ENCODE measurements around the gene ARHGAP26. TPM values are rescaled to one million over a fixed set of nuclear protein-coding genes. Genes with fewer than 3 reads are reported as not detected.

The ARHGAP26 gene
- total and polyA plus RNA-seq, 2 donors = 15.1 to 16.2 TPM

- peaks cover 7 to 20% of the 10 kb centered on the region in 2 donors for H3K4me1 ChIP-seq (ENCODE audit: control insufficient read depth in 2 of 2, insufficient read depth in 2 of 2, low read length in 2 of 2)
- H3K36me3 ChIP-seq (ENCODE audit: control insufficient read depth in 2 of 2, insufficient read depth in 2 of 2, low read length in 1 of 2) = peaks cover 7 to 12% of the 10 kb centered on the region in 2 donors
- 94% methylated on average over 5 of the region's 5 CpGs for WGBS
- H3K4me3 ChIP-seq (ENCODE audit: low read length in 2 of 2) = no peak overlapping the region
- no peaks in the 10 kb centered on the region for H3K9me3 ChIP-seq (ENCODE audit: control insufficient read depth in 2 of 2, insufficient read depth in 1 of 2, low read length in 1 of 2)
- no peaks in the 10 kb centered on the region for H3K27me3 ChIP-seq (ENCODE audit: control insufficient read depth in 2 of 2, insufficient read depth in 1 of 2, low read length in 1 of 2)
- no peak for DNase-seq (ENCODE audit: low read depth in 6 of 9, low spot score in 9 of 9)
- H3K27ac ChIP-seq (ENCODE audit: low read depth in 1 of 2, low read length in 1 of 2) = peak overlapping the region; percentile 55 to 67
Measured at GRCh38 chr5:143061161-143061945, 291.2 kb downstream of the ARHGAP26 start.

GRCh38 chr5:143062379-143062778 is 292.2 kb downstream of the ARHGAP26 start:
- Histone ChIP-seq H3K4me1 (ENCODE audit: control insufficient read depth in 2 of 2, insufficient read depth in 2 of 2, low read length in 2 of 2) (peaks cover 16 to 29% of the 10 kb centered on the region in 2 donors), H3K27ac (ENCODE audit: low read depth in 1 of 2, low read length in 1 of 2) (peak overlapping the region in 1 of 2 donors; percentile 61), H3K9me3 (ENCODE audit: control insufficient read depth in 2 of 2, insufficient read depth in 1 of 2, low read length in 1 of 2) (no peaks in the 10 kb centered on the region), H3K4me3 (ENCODE audit: low read length in 2 of 2) (no peak overlapping the region), H3K36me3 (ENCODE audit: control insufficient read depth in 2 of 2, insufficient read depth in 2 of 2, low read length in 1 of 2) (peaks cover 7 to 10% of the 10 kb centered on the region in 2 donors), H3K27me3 (ENCODE audit: control insufficient read depth in 2 of 2, insufficient read depth in 1 of 2, low read length in 1 of 2) (no peaks in the 10 kb centered on the region)
- DNase-seq (ENCODE audit: low read depth in 6 of 9, low spot score in 9 of 9) = no peak

GRCh38 chr5:143063175-143063970 is 293.2 kb downstream of the ARHGAP26 start:
- Histone ChIP-seq H3K27me3 (ENCODE audit: control insufficient read depth in 2 of 2, insufficient read depth in 1 of 2, low read length in 1 of 2) (no peaks in the 10 kb centered on the region), H3K4me1 (ENCODE audit: control insufficient read depth in 2 of 2, insufficient read depth in 2 of 2, low read length in 2 of 2) (peaks cover 20 to 29% of the 10 kb centered on the region in 2 donors), H3K9me3 (ENCODE audit: control insufficient read depth in 2 of 2, insufficient read depth in 1 of 2, low read length in 1 of 2) (no peaks in the 10 kb centered on the region), H3K36me3 (ENCODE audit: control insufficient read depth in 2 of 2, insufficient read depth in 2 of 2, low read length in 1 of 2) (peaks cover 3 to 7% of the 10 kb centered on the region in 2 donors), H3K27ac (ENCODE audit: low read depth in 1 of 2, low read length in 1 of 2) (peak overlapping the region; percentile 32 to 40), H3K4me3 (ENCODE audit: low read length in 2 of 2) (no peak overlapping the region)
- DNase-seq (ENCODE audit: low read depth in 6 of 9, low spot score in 9 of 9) = no peak
- 91% methylated on average over 7 of the region's 7 CpGs for WGBS

DNA sequence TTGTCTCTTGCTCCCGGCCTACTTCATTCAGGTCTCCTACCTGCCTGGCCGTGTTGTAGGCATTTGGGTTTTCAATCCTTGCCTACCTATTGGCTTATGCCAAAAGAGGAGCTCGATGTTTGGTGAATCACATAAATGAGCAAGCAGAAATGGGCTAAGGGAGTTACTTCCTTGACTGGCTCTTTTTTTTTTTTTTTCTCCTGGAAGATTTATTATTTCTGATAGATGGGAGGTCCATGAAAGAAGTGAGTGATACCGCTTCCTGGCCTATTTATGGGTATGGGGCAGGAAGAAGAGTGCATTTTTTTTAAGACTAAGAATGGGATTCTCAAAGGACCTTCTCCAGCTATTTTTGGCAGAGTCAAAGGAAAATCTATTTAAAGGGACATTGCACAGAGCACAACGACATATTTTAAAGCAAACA is 294.1 kb downstream of the ARHGAP26 start:
- peak overlapping the region; percentile 32 to 40 for H3K27ac ChIP-seq (ENCODE audit: low read depth in 1 of 2, low read length in 1 of 2)
- no peak for DNase-seq (ENCODE audit: low read depth in 6 of 9, low spot score in 9 of 9)

DNA sequence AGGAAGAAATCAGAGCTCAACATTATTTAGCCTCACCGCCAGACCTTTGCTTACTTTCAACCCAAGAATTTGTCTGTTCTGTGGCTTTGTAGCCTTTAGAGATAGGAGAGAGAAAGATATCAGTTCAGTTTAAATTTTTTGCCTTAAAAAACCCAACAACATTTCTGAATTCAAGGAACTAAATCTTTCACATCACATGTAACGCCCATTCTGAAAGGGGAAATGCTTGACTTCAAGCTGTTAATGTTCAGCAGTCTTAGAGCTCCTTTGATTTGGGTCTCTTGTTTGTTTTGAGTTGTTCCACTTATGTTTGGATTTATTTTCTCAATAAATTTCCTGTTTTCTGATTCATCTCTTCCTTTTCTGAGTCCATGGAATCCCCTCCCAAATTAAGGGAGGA is 294.5 kb downstream of the ARHGAP26 start:
- H3K27me3 ChIP-seq (ENCODE audit: control insufficient read depth in 2 of 2, insufficient read depth in 1 of 2, low read length in 1 of 2) = no peaks in the 10 kb centered on the region
- no peak for DNase-seq (ENCODE audit: low read depth in 6 of 9, low spot score in 9 of 9)
- H3K27ac ChIP-seq (ENCODE audit: low read depth in 1 of 2, low read length in 1 of 2) = peak overlapping the region in 1 of 2 donors; percentile 20
- H3K36me3 ChIP-seq (ENCODE audit: control insufficient read depth in 2 of 2, insufficient read depth in 2 of 2, low read length in 1 of 2) = peaks cover 0 to 7% of the 10 kb centered on the region in 2 donors
- H3K9me3 ChIP-seq (ENCODE audit: control insufficient read depth in 2 of 2, insufficient read depth in 1 of 2, low read length in 1 of 2) = no peaks in the 10 kb centered on the region
- H3K4me3 ChIP-seq (ENCODE audit: low read length in 2 of 2) = no peak overlapping the region
- 93% methylated on average over 2 of the region's 2 CpGs for WGBS
- H3K4me1 ChIP-seq (ENCODE audit: control insufficient read depth in 2 of 2, insufficient read depth in 2 of 2, low read length in 2 of 2) = peaks cover 20 to 29% of the 10 kb centered on the region in 2 donors

More for the DNA sequence above, 294.1 kb downstream of the ARHGAP26 start:
- WGBS = 65% methylated on average over 5 of the region's 5 CpGs
- Histone ChIP-seq H3K4me1 (ENCODE audit: control insufficient read depth in 2 of 2, insufficient read depth in 2 of 2, low read length in 2 of 2) (peaks cover 20 to 29% of the 10 kb centered on the region in 2 donors), H3K27me3 (ENCODE audit: control insufficient read depth in 2 of 2, insufficient read depth in 1 of 2, low read length in 1 of 2) (no peaks in the 10 kb centered on the region), H3K36me3 (ENCODE audit: control insufficient read depth in 2 of 2, insufficient read depth in 2 of 2, low read length in 1 of 2) (peaks cover 0 to 5% of the 10 kb centered on the region in 2 donors), H3K9me3 (ENCODE audit: control insufficient read depth in 2 of 2, insufficient read depth in 1 of 2, low read length in 1 of 2) (no peaks in the 10 kb centered on the region), H3K4me3 (ENCODE audit: low read length in 2 of 2) (no peak overlapping the region)

DNA sequence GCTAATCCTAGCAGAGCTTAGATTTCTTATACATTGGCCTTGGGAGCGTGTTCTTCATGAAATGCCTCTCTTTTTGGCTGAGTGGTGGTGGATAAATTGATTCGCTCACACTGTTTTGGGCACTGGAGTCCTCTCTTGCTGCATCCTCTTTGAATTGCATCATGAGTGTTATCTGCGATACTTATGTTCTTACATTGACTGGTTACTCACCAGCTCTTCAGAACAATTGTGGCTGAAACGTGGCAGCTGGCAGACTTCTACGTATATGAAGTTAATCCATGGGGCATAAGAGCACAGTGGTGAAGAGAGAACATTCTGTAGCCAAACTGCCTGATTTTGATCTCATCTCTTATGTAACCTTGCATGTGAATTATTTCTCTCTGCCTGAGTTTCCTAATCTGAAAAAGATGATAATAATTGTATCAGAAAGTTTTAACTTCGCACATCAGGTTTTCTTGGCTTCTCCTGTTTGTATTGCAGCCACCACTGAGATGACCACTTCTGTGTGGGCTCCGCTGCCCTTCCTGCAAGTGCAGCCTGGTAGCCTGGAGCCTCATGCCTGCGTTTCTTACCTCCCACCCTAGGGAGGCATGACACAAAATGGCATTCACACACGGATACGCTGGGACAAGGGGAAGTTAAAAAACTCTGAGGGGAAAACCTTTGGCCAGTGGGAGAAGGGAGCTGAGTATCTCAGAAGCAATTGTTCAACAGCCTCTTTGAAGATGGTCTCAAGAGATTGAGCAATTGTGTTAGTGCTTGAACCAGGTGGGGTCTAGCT is 295.2 kb downstream of the ARHGAP26 start:
- no peak for DNase-seq (ENCODE audit: low read depth in 6 of 9, low spot score in 9 of 9)
- Histone ChIP-seq H3K4me3 (ENCODE audit: low read length in 2 of 2) (no peak overlapping the region), H3K4me1 (ENCODE audit: control insufficient read depth in 2 of 2, insufficient read depth in 2 of 2, low read length in 2 of 2) (peaks cover 20 to 29% of the 10 kb centered on the region in 2 donors), H3K27me3 (ENCODE audit: control insufficient read depth in 2 of 2, insufficient read depth in 1 of 2, low read length in 1 of 2) (no peaks in the 10 kb centered on the region), H3K36me3 (ENCODE audit: control insufficient read depth in 2 of 2, insufficient read depth in 2 of 2, low read length in 1 of 2) (peaks cover 0 to 12% of the 10 kb centered on the region in 2 donors), H3K27ac (ENCODE audit: low read depth in 1 of 2, low read length in 1 of 2) (peak overlapping the region; percentile 9 to 52), H3K9me3 (ENCODE audit: control insufficient read depth in 2 of 2, insufficient read depth in 1 of 2, low read length in 1 of 2) (no peaks in the 10 kb centered on the region)
- WGBS = 96% methylated on average over 10 of the region's 10 CpGs

GRCh38 chr5:143065996-143066522 is 295.9 kb downstream of the ARHGAP26 start:
- WGBS = 95% methylated on average over 7 of the region's 7 CpGs
- peaks cover 0 to 12% of the 10 kb centered on the region in 2 donors for H3K36me3 ChIP-seq (ENCODE audit: control insufficient read depth in 2 of 2, insufficient read depth in 2 of 2, low read length in 1 of 2)
- DNase-seq (ENCODE audit: low read depth in 6 of 9, low spot score in 9 of 9) = no peak
- no peaks in the 10 kb centered on the region for H3K9me3 ChIP-seq (ENCODE audit: control insufficient read depth in 2 of 2, insufficient read depth in 1 of 2, low read length in 1 of 2)
- H3K4me3 ChIP-seq (ENCODE audit: low read length in 2 of 2) = no peak overlapping the region
- H3K27me3 ChIP-seq (ENCODE audit: control insufficient read depth in 2 of 2, insufficient read depth in 1 of 2, low read length in 1 of 2) = no peaks in the 10 kb centered on the region
- H3K27ac ChIP-seq (ENCODE audit: low read depth in 1 of 2, low read length in 1 of 2) = peak overlapping the region in 1 of 2 donors; percentile 9
- H3K4me1 ChIP-seq (ENCODE audit: control insufficient read depth in 2 of 2, insufficient read depth in 2 of 2, low read length in 2 of 2) = peaks cover 20 to 29% of the 10 kb centered on the region in 2 donors

GRCh38 chr5:143066556-143067281 is 296.5 kb downstream of the ARHGAP26 start:
- peaks cover 0 to 12% of the 10 kb centered on the region in 2 donors for H3K36me3 ChIP-seq (ENCODE audit: control insufficient read depth in 2 of 2, insufficient read depth in 2 of 2, low read length in 1 of 2)
- H3K4me3 ChIP-seq (ENCODE audit: low read length in 2 of 2) = no peak overlapping the region
- peak in 7 of 9 donors; percentile 9 to 63 (median 33) for DNase-seq (ENCODE audit: low read depth in 6 of 9, low spot score in 9 of 9)
- H3K27me3 ChIP-seq (ENCODE audit: control insufficient read depth in 2 of 2, insufficient read depth in 1 of 2, low read length in 1 of 2) = no peaks in the 10 kb centered on the region
- peak overlapping the region in 1 of 2 donors; percentile 13 for H3K27ac ChIP-seq (ENCODE audit: low read depth in 1 of 2, low read length in 1 of 2)
- peaks cover 20 to 29% of the 10 kb centered on the region in 2 donors for H3K4me1 ChIP-seq (ENCODE audit: control insufficient read depth in 2 of 2, insufficient read depth in 2 of 2, low read length in 2 of 2)
- peaks cover 0 to 3% of the 10 kb centered on the region in 2 donors for H3K9me3 ChIP-seq (ENCODE audit: control insufficient read depth in 2 of 2, insufficient read depth in 1 of 2, low read length in 1 of 2)
- WGBS = 9% methylated on average over 8 of the region's 8 CpGs
